ENCODE results near the gene SLC46A3. TPM values are rescaled to one million over a fixed set of nuclear protein-coding genes. Genes with fewer than 3 reads are reported as not detected.
A peak's percentile ranks its signal among the peaks of the same experiment; 100 is the strongest.

The SLC46A3 gene
- total RNA-seq, 1 donor from 2014 or later: 6.4 TPM

- Mint-ChIP-seq H3K4me3 (no peak overlapping the region), H3K27ac (no peak overlapping the region), H3K4me1 (no peaks in the 10 kb centered on the region), H3K27me3 (ENCODE audit: low read depth) (no peaks in the 10 kb centered on the region), H3K9me3 (no peaks in the 10 kb centered on the region), H3K36me3 (no peaks in the 10 kb centered on the region)
- no peak for DNase-seq (ENCODE audit: low spot score in 2 of 2, unreplicated experiment in 2 of 2)
- TF ChIP-seq CTCF (IDR thresholded peaks at IDR 0.05; ENCODE audit: unreplicated experiment): no peak
These were observed 22.3 kb upstream of the SLC46A3 start for GRCh38 chr13:28741084-28741491.

- H3K36me3 Mint-ChIP-seq: no peaks in the 10 kb centered on the region
- no peaks in the 10 kb centered on the region for H3K9me3 Mint-ChIP-seq
- H3K4me1 Mint-ChIP-seq: peaks cover 1% of the 10 kb centered on the region
- no peak for TF ChIP-seq CTCF (IDR thresholded peaks at IDR 0.05; ENCODE audit: unreplicated experiment)
- no peak overlapping the region for H3K4me3 Mint-ChIP-seq
- H3K27me3 Mint-ChIP-seq (ENCODE audit: low read depth): no peaks in the 10 kb centered on the region
- H3K27ac Mint-ChIP-seq: no peak overlapping the region
- DNase-seq (ENCODE audit: low spot score in 2 of 2, unreplicated experiment in 2 of 2): no peak
These were observed 20.6 kb upstream of the SLC46A3 start for GRCh38 chr13:28739376-28739775.

GRCh38 chr13:28735481-28736029 lies 16.8 kb upstream of the SLC46A3 start:
- peaks cover 1% of the 10 kb centered on the region for H3K4me1 Mint-ChIP-seq
- TF ChIP-seq CTCF (IDR thresholded peaks at IDR 0.05; ENCODE audit: unreplicated experiment): no peak
- no peaks in the 10 kb centered on the region for H3K9me3 Mint-ChIP-seq
- no peaks in the 10 kb centered on the region for H3K27me3 Mint-ChIP-seq (ENCODE audit: low read depth)
- no peak overlapping the region for H3K27ac Mint-ChIP-seq
- DNase-seq (ENCODE audit: low spot score in 2 of 2, unreplicated experiment in 2 of 2): no peak
- H3K36me3 Mint-ChIP-seq: no peaks in the 10 kb centered on the region
- no peak overlapping the region for H3K4me3 Mint-ChIP-seq

- no peak for DNase-seq (ENCODE audit: low spot score in 2 of 2, unreplicated experiment in 2 of 2)
- H3K4me1 Mint-ChIP-seq: peaks cover 1% of the 10 kb centered on the region
- no peak for TF ChIP-seq CTCF (IDR thresholded peaks at IDR 0.05; ENCODE audit: unreplicated experiment)
- no peaks in the 10 kb centered on the region for H3K27me3 Mint-ChIP-seq (ENCODE audit: low read depth)
- H3K4me3 Mint-ChIP-seq: no peak overlapping the region
- no peaks in the 10 kb centered on the region for H3K9me3 Mint-ChIP-seq
- peak overlapping the region; percentile 85 for H3K27ac Mint-ChIP-seq
- H3K36me3 Mint-ChIP-seq: no peaks in the 10 kb centered on the region
These were observed 16.1 kb upstream of the SLC46A3 start for GRCh38 chr13:28734906-28735305.

- no peaks in the 10 kb centered on the region for H3K9me3 Mint-ChIP-seq
- no peak overlapping the region for H3K4me3 Mint-ChIP-seq
- H3K27me3 Mint-ChIP-seq (ENCODE audit: low read depth): peaks cover 5% of the 10 kb centered on the region
- H3K27ac Mint-ChIP-seq: no peak overlapping the region
- DNase-seq (ENCODE audit: low spot score in 2 of 2, unreplicated experiment in 2 of 2): no peak
- no peak for TF ChIP-seq CTCF (IDR thresholded peaks at IDR 0.05; ENCODE audit: unreplicated experiment)
- H3K36me3 Mint-ChIP-seq: no peaks in the 10 kb centered on the region
- H3K4me1 Mint-ChIP-seq: peaks cover 3% of the 10 kb centered on the region
These were observed 12.0 kb upstream of the SLC46A3 start for GRCh38 chr13:28730762-28731161.

GRCh38 chr13:28729541-28729940 lies 10.8 kb upstream of the SLC46A3 start:
- TF ChIP-seq CTCF (IDR thresholded peaks at IDR 0.05; ENCODE audit: unreplicated experiment): no peak
- no peak for DNase-seq (ENCODE audit: low spot score in 2 of 2, unreplicated experiment in 2 of 2)
- H3K4me3 Mint-ChIP-seq: no peak overlapping the region
- H3K9me3 Mint-ChIP-seq: no peaks in the 10 kb centered on the region
- peaks cover 3% of the 10 kb centered on the region for H3K4me1 Mint-ChIP-seq
- H3K27me3 Mint-ChIP-seq (ENCODE audit: low read depth): peaks cover 5% of the 10 kb centered on the region
- no peaks in the 10 kb centered on the region for H3K36me3 Mint-ChIP-seq
- no peak overlapping the region for H3K27ac Mint-ChIP-seq
